ENCODE measurements around the gene DOCK6. TPM values are rescaled to one million over a fixed set of nuclear protein-coding genes. Genes with fewer than 3 reads are reported as not detected.

Gene DOCK6
- total and polyA plus RNA-seq, 2 of the 13 experiments (the other 11 are each of a cell fraction or from before 2014, with no cell fraction given) = 5.4 to 38.1 TPM

GRCh38 chr19:11265785-11266236, 3.5 kb upstream of the DOCK6 start (continued):
- TF ChIP-seq ATM (IDR thresholded peaks at IDR 0.05; ENCODE audit: borderline replicate concordance) = no peak
- TF ChIP-seq FOXO4 (CRISPR knock-in tag; conservative IDR thresholded peaks at IDR 0.05) = no peak
- no peak for TF ChIP-seq ZNF224 (CRISPR knock-in tag; IDR thresholded peaks at IDR 0.05)
- TF ChIP-seq ZNF292 (CRISPR knock-in tag; IDR thresholded peaks at IDR 0.05; ENCODE audit: borderline replicate concordance, low read depth) = peak; percentile 96; the same call in 1 of the 2 replicates
- TF ChIP-seq MIER2 (CRISPR knock-in tag; IDR thresholded peaks at IDR 0.05) = peak; percentile 89
- TF ChIP-seq THAP11 (CRISPR knock-in tag; IDR thresholded peaks at IDR 0.05) = peak; percentile 87
- peak; percentile 93 for TF ChIP-seq ZNF776 (CRISPR knock-in tag; IDR thresholded peaks at IDR 0.05)
- peak; percentile 72; the same call in 1 of the 2 replicates for TF ChIP-seq ZBTB3 (CRISPR knock-in tag; IDR thresholded peaks at IDR 0.05; ENCODE audit: borderline replicate concordance, low read depth)
- peak; percentile 100 for TF ChIP-seq ZNF687 (CRISPR knock-in tag; IDR thresholded peaks at IDR 0.05)
- TF ChIP-seq ZNF724P (CRISPR knock-in tag; IDR thresholded peaks at IDR 0.05; ENCODE audit: borderline replicate concordance) = peak; percentile 97
- peak; percentile 55; the same call in 1 of the 2 replicates for TF ChIP-seq AHR (CRISPR knock-in tag; IDR thresholded peaks at IDR 0.05)
- peak; percentile 90 for TF ChIP-seq ZNF891 (CRISPR knock-in tag; IDR thresholded peaks at IDR 0.05)
- no peak for TF ChIP-seq AKNA (CRISPR knock-in tag; IDR thresholded peaks at IDR 0.05; ENCODE audit: borderline replicate concordance)
- peak; percentile 95 for TF ChIP-seq ZNF138 (CRISPR knock-in tag; IDR thresholded peaks at IDR 0.05; ENCODE audit: low read depth)
- TF ChIP-seq STAT5B (CRISPR knock-in tag; IDR thresholded peaks at IDR 0.05) = 0 out of 2 replicates have a peak, but pooled peaks have one; percentile 44
- TF ChIP-seq ZNF850 (CRISPR knock-in tag; conservative IDR thresholded peaks at IDR 0.05) = 0 out of 2 replicates have a peak, but pooled peaks have one; percentile 76
- TF ChIP-seq ATF6 (CRISPR knock-in tag; conservative IDR thresholded peaks at IDR 0.05) = no peak
- TF ChIP-seq ELF1 (CRISPR knock-in tag; IDR thresholded peaks at IDR 0.05) = peak; percentile 62

Data from HepG2 (cell line).